ENCODE results near the gene ANKRD24. TPM values are rescaled to one million over a fixed set of nuclear protein-coding genes. Genes with fewer than 3 reads are reported as not detected.
A peak's percentile ranks its signal among the peaks of the same experiment; 100 is the strongest.
"Not testable (repeated sequence)": the region's sequence is repeated elsewhere in the genome, so short reads cannot be mapped to it uniquely, and the experiment has no call there.

Gene ANKRD24
- polyA plus RNA-seq, 3 donors: 0.07 to 0.79 TPM; not detected in 1

- no peak for DNase-seq
- Histone ChIP-seq H3K27ac (ENCODE audit: low read depth in 1 of 2, low read length in 2 of 2) (no peak overlapping the region), H3K4me3 (replicated peaks in 1 of 3; ENCODE audit: low read depth in 2 of 3, low read length in 3 of 3) (no peak overlapping the region), H2AFZ (ENCODE audit: insufficient read depth, low read depth, low read length, poor library complexity, severe bottlenecking) (no peak overlapping the region), H3K4me2 (replicated peaks; ENCODE audit: extremely low read depth, low read length, poor library complexity, severe bottlenecking) (no peak overlapping the region), H3K9me3 (replicated peaks in 1 of 2; ENCODE audit: control insufficient read depth in 1 of 2, insufficient read depth in 1 of 2, low read length in 2 of 2) (no peaks in the 10 kb centered on the region), H4K20me1 (ENCODE audit: insufficient read depth, low read length) (no peaks in the 10 kb centered on the region), H3K4me1 (ENCODE audit: control insufficient read depth in 1 of 2, insufficient read depth in 2 of 2, low read length in 2 of 2) (no peaks in the 10 kb centered on the region), H3K27me3 (ENCODE audit: control insufficient read depth in 2 of 2, insufficient read depth in 2 of 2, low read length in 2 of 2) (no peaks in the 10 kb centered on the region), H3K36me3 (replicated peaks in 1 of 2; ENCODE audit: control insufficient read depth in 1 of 2, insufficient read depth in 2 of 2, low read length in 2 of 2) (no peaks in the 10 kb centered on the region), H3K9ac (ENCODE audit: insufficient read depth, low read length, poor library complexity, severe bottlenecking) (no peak overlapping the region), H3K79me2 (ENCODE audit: insufficient read depth, low read length) (no peaks in the 10 kb centered on the region)
- H3K4me1 Mint-ChIP-seq: peaks cover under 1% of the 10 kb centered on the region
- H3K36me3 Mint-ChIP-seq: no peaks in the 10 kb centered on the region
- no peak for TF ChIP-seq CTCF (IDR thresholded peaks at IDR 0.05)
- intact Hi-C loops (cut with micrococcal nuclease): no loop called here
- WGBS (ENCODE audit: insufficient coverage): 85% methylated on average over 9 of the region's 13 CpGs
- H3K27ac Mint-ChIP-seq: peak overlapping the region in 1 of 7 donors; percentile 41
- peaks cover 6 to 14% (median 13%) of the 10 kb centered on the region in 3 donors for H3K27me3 Mint-ChIP-seq (ENCODE audit: low read depth in 3 of 3)
- no peak overlapping the region for H3K4me3 Mint-ChIP-seq
- H3K9me3 Mint-ChIP-seq: peaks cover 0 to 4% (median 0%) of the 10 kb centered on the region in 7 donors
Measured at GRCh38 chr19:4234862-4235201, 52.3 kb downstream of the ANKRD24 start.

- H3K4me1 ChIP-seq (ENCODE audit: control insufficient read depth in 1 of 2, insufficient read depth in 2 of 2, low read length in 2 of 2); H3K27ac Mint-ChIP-seq; DNase-seq; H3K4me2 ChIP-seq (replicated peaks; ENCODE audit: extremely low read depth, low read length, poor library complexity, severe bottlenecking); H3K9ac ChIP-seq (ENCODE audit: insufficient read depth, low read length, poor library complexity, severe bottlenecking); H3K36me3 ChIP-seq (replicated peaks in 1 of 2; ENCODE audit: control insufficient read depth in 1 of 2, insufficient read depth in 2 of 2, low read length in 2 of 2); H3K79me2 ChIP-seq (ENCODE audit: insufficient read depth, low read length); H3K4me1 Mint-ChIP-seq; H3K27me3 ChIP-seq (ENCODE audit: control insufficient read depth in 2 of 2, insufficient read depth in 2 of 2, low read length in 2 of 2); H3K27ac ChIP-seq (ENCODE audit: low read depth in 1 of 2, low read length in 2 of 2); H3K4me3 Mint-ChIP-seq; H2AFZ ChIP-seq (ENCODE audit: insufficient read depth, low read depth, low read length, poor library complexity, severe bottlenecking); H3K36me3 Mint-ChIP-seq; H4K20me1 ChIP-seq (ENCODE audit: insufficient read depth, low read length); intact Hi-C loops (cut with micrococcal nuclease); H3K4me3 ChIP-seq (replicated peaks in 1 of 3; ENCODE audit: low read depth in 2 of 3, low read length in 3 of 3): not testable (repeated sequence)
- 100% methylated on average over 4 of the region's 16 CpGs for WGBS (ENCODE audit: insufficient coverage)
- H3K27me3 Mint-ChIP-seq (ENCODE audit: low read depth in 3 of 3): peaks cover 6 to 11% (median 9%) of the 10 kb centered on the region in 3 donors
- peaks cover 8 to 19% (median 16%) of the 10 kb centered on the region in 7 donors for H3K9me3 Mint-ChIP-seq
- peaks cover 14 to 20% of the 10 kb centered on the region in 2 donors for H3K9me3 ChIP-seq (replicated peaks in 1 of 2; ENCODE audit: control insufficient read depth in 1 of 2, insufficient read depth in 1 of 2, low read length in 2 of 2)
Measured at GRCh38 chr19:4237510-4237909, 55.0 kb downstream of the ANKRD24 start.

Measured in CD14-positive monocyte (primary cell).